HepG2 (cell line): Measurements from ENCODE around the gene IFNA1. TPM values are rescaled to one million over a fixed set of nuclear protein-coding genes. Genes with fewer than 3 reads are reported as not detected.

ENCODE experiments used
- ATAC-seq: fragments of 200-7000 bp; cut with Tn5 transposase; 3 replicates; pipeline ENCODE4 v1.9.1; 2020; ENCODE audit warnings: mild to moderate bottlenecking, moderate library complexity
- BruUV-seq: library from RNA; stranded (reverse); fragments of 400-500 nt; replicated peaks from 2 replicates; lab custom pipeline; 2021; lab: Mats Ljungman, UMichigan
- CTCF ChIA-PET: fragments of 300-600 bp; formaldehyde crosslinking; extraction: SDS; loops from one replicate; lab custom pipeline; 2021; ENCODE audit warnings: low total read pairs, inconsistent platforms, low intra/inter-chr PET ratio; lab: Yijun Ruan, JAX
- POLR2A ChIA-PET: fragments of 350-600 bp; sonication (Branson Sonifier 250); formaldehyde crosslinking; loops from one replicate; lab custom pipeline; 2020; ENCODE audit warnings: antibody characterized with exemption, inconsistent platforms; lab: Yijun Ruan, JAX
- DNase-seq: peaks from one replicate; pipeline ENCODE4 v3.0.0-alpha.2; 2015; ENCODE audit warnings: low spot score
- FAIRE-seq: peaks from 3 replicates; lab custom pipeline; 2011; peaks lifted over from hg19 to GRCh38; lab: Jason Lieb, UNC
- H2AFZ ChIP-seq: one replicate; pipeline ENCODE4 v1.6.1; 2011; ENCODE audit warnings: low read length, inconsistent platforms
- H3K27ac ChIP-seq: fragments of 300-600 bp; 3 replicates; pipeline ENCODE4 v1.8.0; 2011; ENCODE audit warnings: mixed run types, mild to moderate bottlenecking, mixed read lengths, low read length, inconsistent platforms; ENCODE audit not compliant: insufficient read depth; ENCODE audit errors: extremely low read length
- H3K27me3 ChIP-seq, 2 experiments: fragments of 200-600 bp in 1 of 2; 2 replicates in 1 of 2; 3 replicates in 1 of 2; pipeline versions ENCODE4 v1.6.0 to v1.8.0; 2011; ENCODE audit warnings: low read length in 2 of 2, mild to moderate bottlenecking in 2 of 2, moderate library complexity in 2 of 2, inconsistent platforms in 1 of 2; ENCODE audit not compliant: insufficient read depth in 2 of 2, control insufficient read depth in 1 of 2
- H3K36me3 ChIP-seq, 2 experiments: fragments of 200-600 bp in 1 of 2; replicated peaks in 1 of 2; 2 replicates in 1 of 2; 3 replicates in 1 of 2; pipeline versions ENCODE4 v1.5.1 to v1.8.0; 2011; ENCODE audit warnings: low read length in 2 of 2, inconsistent platforms in 1 of 2; ENCODE audit not compliant: insufficient read depth in 2 of 2, control insufficient read depth in 1 of 2
- H3K4me1 ChIP-seq: 2 replicates; pipeline ENCODE4 v1.5.1; 2012; ENCODE audit warnings: low read length, inconsistent platforms; ENCODE audit not compliant: insufficient read depth
- H3K4me2 ChIP-seq: 2 replicates; pipeline ENCODE4 v1.6.0; 2011; ENCODE audit warnings: low read depth, low read length, inconsistent platforms
- H3K4me3 ChIP-seq, 3 experiments: fragments of 200-600 bp in 1 of 3; sonication (generic), shearing (Covaris generic) in 1 of 3; replicated peaks in 1 of 3; 2 replicates each; pipeline ENCODE4 v1.5.1; 2011 to 2016; ENCODE audit warnings: low read length in 3 of 3, inconsistent platforms in 2 of 3, low read depth in 2 of 3, mild to moderate bottlenecking in 2 of 3, control low read depth in 1 of 3, mixed read lengths in 1 of 3; ENCODE audit not compliant: insufficient read depth in 1 of 3
- H3K79me2 ChIP-seq: one replicate; pipeline ENCODE4 v1.6.1; 2011; ENCODE audit warnings: low read length, inconsistent platforms; ENCODE audit not compliant: insufficient read depth
- H3K9ac ChIP-seq: 2 replicates; pipeline ENCODE4 v1.6.0; 2011; ENCODE audit warnings: mild to moderate bottlenecking, low read depth, low read length, inconsistent platforms; ENCODE audit not compliant: insufficient read depth
- H3K9me3 ChIP-seq: 2 replicates; pipeline ENCODE4 v1.5.1; 2012; ENCODE audit warnings: mild to moderate bottlenecking, low read length
- H4K20me1 ChIP-seq: 2 replicates; pipeline ENCODE4 v1.6.0; 2011; ENCODE audit warnings: inconsistent platforms, mild to moderate bottlenecking, low read length, moderate library complexity; ENCODE audit not compliant: insufficient read depth
- HIC2 ChIP-seq: sonication (generic); formaldehyde crosslinking; IDR thresholded peaks from 2 replicates; pipeline ENCODE4 v1.9.0; 2022; ENCODE audit warnings: low read depth, missing genetic modification reagents
- HMGA1 ChIP-seq: sonication (generic); formaldehyde crosslinking; conservative IDR thresholded peaks from 2 replicates; pipeline ENCODE4 v1.4.0; 2020; ENCODE audit warnings: missing genetic modification reagents
- HNF1B ChIP-seq: sonication (generic); formaldehyde crosslinking; IDR thresholded peaks from 2 replicates; pipeline ENCODE4 v1.5.1; 2020; ENCODE audit warnings: mild to moderate bottlenecking, moderate library complexity, missing genetic modification reagents
- HOXA3 ChIP-seq: sonication (generic); formaldehyde crosslinking; IDR thresholded peaks from 2 replicates; pipeline ENCODE4 v1.5.0; 2020; ENCODE audit warnings: missing genetic modification reagents
- KLF9 ChIP-seq: IDR thresholded peaks from 2 replicates; pipeline ENCODE4 v1.6.1; 2016; ENCODE audit warnings: low read depth
- MYPOP ChIP-seq: sonication (generic); formaldehyde crosslinking; IDR thresholded peaks from 2 replicates; pipeline ENCODE4 v1.8.1; 2023; ENCODE audit warnings: mild to moderate bottlenecking, moderate library complexity, missing genetic modification reagents
- POLR2AphosphoS2 ChIP-seq: IDR thresholded peaks from 2 replicates; pipeline ENCODE4 v1.6.1; 2011; ENCODE audit warnings: low read depth, low read length, improper control_type of control experiment
- RELA ChIP-seq: sonication (generic); formaldehyde crosslinking; IDR thresholded peaks from 2 replicates; pipeline ENCODE4 v1.4.0; 2020; ENCODE audit warnings: missing genetic modification reagents
- TOE1 ChIP-seq: sonication (generic); formaldehyde crosslinking; IDR thresholded peaks from 2 replicates; pipeline ENCODE4 v1.4.0; 2020; ENCODE audit warnings: mild to moderate bottlenecking, missing genetic modification reagents
- ZBTB1 ChIP-seq: sonication (generic); formaldehyde crosslinking; IDR thresholded peaks from 2 replicates; pipeline ENCODE4 v1.4.0; 2020; ENCODE audit warnings: missing genetic modification reagents, borderline replicate concordance
- ZKSCAN5 ChIP-seq: sonication (generic); formaldehyde crosslinking; IDR thresholded peaks from 2 replicates; pipeline ENCODE4 v1.5.1; 2020; ENCODE audit warnings: mild to moderate bottlenecking, missing genetic modification reagents
- ZNF20 ChIP-seq: sonication (generic); formaldehyde crosslinking; IDR thresholded peaks from 2 replicates; pipeline ENCODE4 v1.4.0; 2020; ENCODE audit warnings: mild to moderate bottlenecking, moderate library complexity, missing genetic modification reagents
- ZNF33A ChIP-seq: sonication (generic); formaldehyde crosslinking; IDR thresholded peaks from 2 replicates; pipeline ENCODE4 v1.5.1; 2020; ENCODE audit warnings: missing genetic modification reagents, mild to moderate bottlenecking, moderate library complexity, borderline replicate concordance
- ZNF343 ChIP-seq: sonication (generic); formaldehyde crosslinking; IDR thresholded peaks from 2 replicates; pipeline ENCODE4 v1.4.0; 2020; ENCODE audit warnings: mild to moderate bottlenecking, missing genetic modification reagents
- ZNF451 ChIP-seq: sonication (generic); formaldehyde crosslinking; IDR thresholded peaks from 2 replicates; pipeline ENCODE4 v1.5.0; 2020; ENCODE audit warnings: mild to moderate bottlenecking, missing genetic modification reagents
- ZNF546 ChIP-seq: sonication (generic); formaldehyde crosslinking; conservative IDR thresholded peaks from 2 replicates; pipeline ENCODE4 v1.8.1; 2023; ENCODE audit warnings: mild to moderate bottlenecking, missing genetic modification reagents
- ZNF644 ChIP-seq: IDR thresholded peaks from 2 replicates; pipeline ENCODE4 v1.6.1; 2016; ENCODE audit warnings: low read depth
- ZNF780A ChIP-seq: sonication (generic); formaldehyde crosslinking; IDR thresholded peaks from 2 replicates; pipeline ENCODE4 v1.8.0; 2022; ENCODE audit warnings: mild to moderate bottlenecking, missing genetic modification reagents, moderate library complexity
- ZSCAN25 ChIP-seq: sonication (generic); formaldehyde crosslinking; IDR thresholded peaks from 2 replicates; pipeline ENCODE4 v1.8.0; 2022; ENCODE audit warnings: mild to moderate bottlenecking, missing genetic modification reagents
- WGBS: methylation state at CpG from one replicate; pipeline ENCODE4 v1.1.6; 2017; ENCODE audit warnings: low lambda C conversion rate; 5-methylcytosine and 5-hydroxymethylcytosine counted together
- in situ Hi-C: cut with HindIII; loops from 2 replicates; pipeline ENCODE4 v1.10.0; 2017; ENCODE audit warnings: low pct_unique_long_range_greater_than_20kb; ENCODE audit not compliant: extremely low pct_ligation_motif_present
- intact Hi-C: fragments of 100-400 bp; cut with micrococcal nuclease; formaldehyde crosslinking; loops from one replicate; pipeline ENCODE4 v1.10.0; 2022; ENCODE audit not compliant: unreplicated experiment
- polyA plus RNA-seq, 8 experiments: library from polyadenylated mRNA; depleted of rRNA in 3 of 8; stranded (reverse) in 7 of 8; unstranded in 1 of 8; fragments of >200 nt; fragmentation: Illumina TruSeq in 4 of 8; extraction: Trizol in 4 of 8; gene quantifications; 2 replicates each; pipeline versions ENCODE4 v1.2.1 to v1.2.3, GENCODE V29; 2011 to 2016; ENCODE audit warnings: low read depth in 4 of 8, missing spikeins in 1 of 8, mixed read lengths in 1 of 8; ENCODE audit not compliant: insufficient read depth in 1 of 8
- total RNA-seq, 5 experiments: library from RNA; depleted of rRNA; stranded (reverse); fragments of >200 nt; fragmentation: Illumina TruSeq; extraction: Trizol; gene quantifications; 2 replicates each; pipeline ENCODE4 v1.2.3, GENCODE V29; 2016; ENCODE audit warnings: low read depth in 1 of 5

The IFNA1 gene
- total and polyA plus RNA-seq, 2 of the 13 experiments (the other 11 are each of a cell fraction or from before 2014, with no cell fraction given), result not detected

GRCh38 chr9:21452681-21453080 is 12.4 kb downstream of the IFNA1 start (continued):
- TF ChIP-seq HNF1B (CRISPR knock-in tag) (no peak), HMGA1 (CRISPR knock-in tag) (no peak)

- Histone ChIP-seq H2AFZ (no peak overlapping the region), H3K9me3 (no peaks in the 10 kb centered on the region), H3K36me3 (no peaks in the 10 kb centered on the region), H3K79me2 (no peaks in the 10 kb centered on the region), H3K4me2 (no peak overlapping the region), H3K27ac (no peak overlapping the region), H3K27me3 (no peaks in the 10 kb centered on the region), H3K4me1 (no peaks in the 10 kb centered on the region), H3K9ac (no peak overlapping the region), H3K4me3 (no peak overlapping the region), H4K20me1 (no peaks in the 10 kb centered on the region)
- WGBS, result 0% methylated on average over 2 of the region's 2 CpGs
- no peak for ATAC-seq
- in situ Hi-C loops, result loop anchor here (5.0 kb wide), 1 partner anchor 137 kb away; no protein-coding TSS in a partner anchor
- CTCF ChIA-PET, result no interaction called here
- TF ChIP-seq ZNF20 (CRISPR knock-in tag) (no peak), HIC2 (CRISPR knock-in tag) (no peak), ZNF780A (CRISPR knock-in tag) (no peak), KLF9 (no peak), HOXA3 (CRISPR knock-in tag) (no peak), ZNF546 (CRISPR knock-in tag) (no peak), RELA (CRISPR knock-in tag) (no peak), ZSCAN25 (no peak), ZNF33A (CRISPR knock-in tag) (no peak), ZNF451 (CRISPR knock-in tag) (no peak), ZNF343 (CRISPR knock-in tag) (no peak), MYPOP (CRISPR knock-in tag) (no peak), TOE1 (CRISPR knock-in tag) (no peak), POLR2AphosphoS2 (no peak), ZBTB1 (no peak), ZKSCAN5 (CRISPR knock-in tag) (no peak), ZNF644 (no peak)
- POLR2A ChIA-PET, result no interaction called here
- no peak for DNase-seq
- intact Hi-C loops, result loop anchor here (2.0 kb wide), 1 partner anchor 19 kb away; no protein-coding TSS in a partner anchor
- no peak for FAIRE-seq
- no TSS peak for BruUV-seq
These were observed 13.9 kb downstream of the IFNA1 start for GRCh38 chr9:21454149-21454548.
